ENCODE results near the gene LRRC2. TPM values are rescaled to one million over a fixed set of nuclear protein-coding genes. Genes with fewer than 3 reads are reported as not detected.

Gene LRRC2
- total and polyA plus RNA-seq, 2 of the 13 experiments (the other 11 are each of a cell fraction or from before 2014, with no cell fraction given), result 0.27 to 0.58 TPM

- no peak for TF ChIP-seq ZBTB40 (IDR thresholded peaks at IDR 0.05)
- no peak for TF ChIP-seq ZBTB40 (CRISPR knock-in tag; IDR thresholded peaks at IDR 0.05)
- no peak for TF ChIP-seq REXO4 (CRISPR knock-in tag; IDR thresholded peaks at IDR 0.05; ENCODE audit: borderline replicate concordance)
- TF ChIP-seq NFYB (CRISPR knock-in tag; IDR thresholded peaks at IDR 0.05), result no peak
- no peak for TF ChIP-seq ESRRA (CRISPR knock-in tag; IDR thresholded peaks at IDR 0.05; ENCODE audit: low read depth)
- no peak for TF ChIP-seq ZNF674 (CRISPR knock-in tag; IDR thresholded peaks at IDR 0.05; ENCODE audit: low read depth)
- TF ChIP-seq ZNF280D (CRISPR knock-in tag; IDR thresholded peaks at IDR 0.05), result no peak
- no peak for TF ChIP-seq ZNF451 (CRISPR knock-in tag; IDR thresholded peaks at IDR 0.05)
Measured at GRCh38 chr3:46479696-46480095, 86.4 kb downstream of the LRRC2 start (continued).

Measured in HepG2 (cell line).